Measurements from ENCODE around the gene PTGFRN. TPM values are rescaled to one million over a fixed set of nuclear protein-coding genes. Genes with fewer than 3 reads are reported as not detected.

Gene PTGFRN
- total and polyA plus RNA-seq, 9 donors: 22.9 to 106 (median 65.8) TPM

DNA sequence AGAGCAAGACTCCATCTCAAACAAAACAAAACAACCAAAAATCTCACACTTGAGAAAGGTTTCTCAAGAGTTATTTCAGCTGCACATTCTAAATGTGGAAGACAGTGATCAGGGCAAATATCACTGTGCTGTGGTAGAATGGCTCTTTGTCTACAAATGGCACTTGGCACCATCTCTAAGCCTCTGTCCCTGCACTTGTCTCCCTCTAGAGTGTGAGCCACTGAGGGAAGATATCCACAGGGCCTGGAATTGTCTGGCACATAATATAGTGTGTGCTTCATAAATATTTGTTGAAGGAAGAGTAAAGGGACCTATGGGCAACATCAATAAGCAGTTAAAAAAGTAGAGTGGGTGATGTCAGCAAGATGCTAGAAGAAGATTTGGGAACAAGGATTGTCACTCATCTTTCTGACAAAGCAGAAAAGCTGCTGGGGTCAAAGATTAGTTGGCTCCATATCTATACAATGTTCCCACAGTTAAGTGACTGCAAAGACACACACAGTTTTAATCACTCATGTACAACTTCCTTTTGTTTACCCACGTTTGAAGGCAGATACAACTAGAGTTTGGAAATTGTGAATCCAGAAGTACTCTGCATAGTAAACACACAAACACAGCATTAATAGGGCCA lies 110.9 kb downstream of the PTGFRN start:
- Histone ChIP-seq H3K36me3 (no peaks in the 10 kb centered on the region), H3K27me3 (no peaks in the 10 kb centered on the region), H3K9me3 (no peaks in the 10 kb centered on the region), H3K4me1 (ENCODE audit: insufficient read depth) (no peaks in the 10 kb centered on the region), H3K27ac (no peak overlapping the region), H3K4me3 (no peak overlapping the region)
- intact Hi-C loops (cut with DNase I): no loop called here
- TF ChIP-seq POLR2A (IDR thresholded peaks at IDR 0.05) (no peak), CTCF (IDR thresholded peaks at IDR 0.05) (no peak), EP300 (IDR thresholded peaks at IDR 0.05) (no peak)
- no peak for DNase-seq
- WGBS, 3 donors: 51 to 61% (median 59%) methylated on average over 1 of the region's 1 CpG

DNA sequence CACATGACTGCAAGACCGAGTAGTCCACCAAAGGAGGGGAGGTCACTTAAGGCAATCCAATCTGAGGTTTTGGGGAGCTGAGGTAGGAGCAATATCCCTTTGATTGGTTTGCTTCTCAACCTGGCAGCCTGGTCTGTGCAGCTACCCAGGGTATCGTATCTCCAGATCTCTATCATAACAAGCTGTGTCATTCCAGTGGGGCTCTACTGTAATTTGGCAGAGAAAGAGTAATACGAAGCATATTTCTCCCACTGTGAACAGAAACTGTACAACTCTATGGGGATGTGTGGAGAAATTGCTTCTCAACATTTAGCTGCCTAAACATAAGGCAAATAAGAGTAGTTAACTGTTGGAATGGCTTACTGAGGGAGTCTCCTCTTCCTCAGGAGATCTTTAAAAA lies 112.4 kb downstream of the PTGFRN start:
- 81 to 95% (median 84%) methylated on average over 3 of the region's 3 CpGs for WGBS, 3 donors
- H3K36me3 ChIP-seq: no peaks in the 10 kb centered on the region

DNA sequence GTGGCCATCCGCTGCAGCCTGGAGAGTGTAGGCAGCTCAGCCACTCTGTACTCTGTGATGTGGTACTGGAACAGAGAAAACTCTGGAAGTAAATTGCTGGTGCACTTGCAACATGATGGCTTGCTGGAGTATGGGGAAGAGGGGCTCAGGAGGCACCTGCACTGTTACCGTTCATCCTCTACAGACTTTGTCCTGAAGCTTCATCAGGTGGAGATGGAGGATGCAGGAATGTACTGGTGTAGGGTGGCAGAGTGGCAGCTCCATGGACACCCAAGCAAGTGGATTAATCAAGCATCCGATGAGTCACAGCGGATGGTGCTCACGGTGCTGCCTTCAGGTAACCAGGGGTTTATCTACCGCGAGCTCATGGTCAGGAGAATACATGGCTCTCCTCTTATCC lies 115.9 kb downstream of the PTGFRN start:
- intact Hi-C loops (cut with DNase I): no loop called here
- peaks cover 2% of the 10 kb centered on the region for H3K4me1 ChIP-seq (ENCODE audit: insufficient read depth)
- 97 to 99% (median 97%) methylated on average over 7 of the region's 7 CpGs for WGBS, 3 donors
- H3K27me3 ChIP-seq: no peaks in the 10 kb centered on the region
- no peak overlapping the region for H3K27ac ChIP-seq
- H3K4me3 ChIP-seq: no peak overlapping the region
- no peak for TF ChIP-seq EP300 (IDR thresholded peaks at IDR 0.05)
- no peak for TF ChIP-seq POLR2A (IDR thresholded peaks at IDR 0.05)
- TF ChIP-seq CTCF (IDR thresholded peaks at IDR 0.05): no peak
- DNase-seq: no peak
- no peaks in the 10 kb centered on the region for H3K36me3 ChIP-seq
- no peaks in the 10 kb centered on the region for H3K9me3 ChIP-seq

More for the DNA sequence above, 112.4 kb downstream of the PTGFRN start:
- Histone ChIP-seq H3K27me3 (no peaks in the 10 kb centered on the region), H3K9me3 (no peaks in the 10 kb centered on the region), H3K27ac (no peak overlapping the region), H3K4me3 (no peak overlapping the region), H3K4me1 (ENCODE audit: insufficient read depth) (peaks cover 2% of the 10 kb centered on the region)
- intact Hi-C loops (cut with DNase I): no loop called here
- no peak for DNase-seq
- TF ChIP-seq CTCF (IDR thresholded peaks at IDR 0.05): no peak

DNA sequence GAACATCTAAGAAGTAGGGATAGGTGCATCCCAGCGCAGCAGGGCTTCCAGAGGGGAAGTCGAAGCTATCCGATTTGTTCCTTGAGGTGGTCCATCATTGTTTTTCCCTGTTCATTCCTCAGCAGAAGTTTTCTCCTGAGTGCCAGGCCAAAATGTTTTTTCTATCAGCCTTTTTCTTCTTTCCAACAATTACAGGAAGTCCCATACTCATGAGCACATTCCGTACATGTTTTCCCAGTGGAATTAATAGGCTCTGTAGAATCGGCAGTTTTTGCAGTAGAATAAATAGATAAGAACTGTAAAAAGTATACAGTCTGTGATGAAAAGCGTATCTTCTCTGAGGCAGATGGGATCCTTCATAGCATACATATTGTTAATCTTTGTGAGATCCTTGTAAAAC lies 116.6 kb downstream of the PTGFRN start:
- peaks cover 2% of the 10 kb centered on the region for H3K4me1 ChIP-seq (ENCODE audit: insufficient read depth)
- intact Hi-C loops (cut with DNase I): no loop called here
- H3K27ac ChIP-seq: no peak overlapping the region
- no peak overlapping the region for H3K4me3 ChIP-seq
- H3K27me3 ChIP-seq: no peaks in the 10 kb centered on the region
- no peaks in the 10 kb centered on the region for H3K9me3 ChIP-seq
- TF ChIP-seq POLR2A (IDR thresholded peaks at IDR 0.05): no peak
- no peak for TF ChIP-seq CTCF (IDR thresholded peaks at IDR 0.05)
- TF ChIP-seq EP300 (IDR thresholded peaks at IDR 0.05): no peak
- DNase-seq: no peak
- no peaks in the 10 kb centered on the region for H3K36me3 ChIP-seq
- WGBS, 3 donors: 18 to 33% (median 24%) methylated on average over 6 of the region's 6 CpGs
